ENCODE results near the gene MRPL2. TPM values are rescaled to one million over a fixed set of nuclear protein-coding genes. Genes with fewer than 3 reads are reported as not detected.
"Not testable (repeated sequence)": the region's sequence is repeated elsewhere in the genome, so short reads cannot be mapped to it uniquely, and the experiment has no call there.

Gene MRPL2
- total RNA-seq, 1 donor from 2014 or later: 50.5 TPM

DNA sequence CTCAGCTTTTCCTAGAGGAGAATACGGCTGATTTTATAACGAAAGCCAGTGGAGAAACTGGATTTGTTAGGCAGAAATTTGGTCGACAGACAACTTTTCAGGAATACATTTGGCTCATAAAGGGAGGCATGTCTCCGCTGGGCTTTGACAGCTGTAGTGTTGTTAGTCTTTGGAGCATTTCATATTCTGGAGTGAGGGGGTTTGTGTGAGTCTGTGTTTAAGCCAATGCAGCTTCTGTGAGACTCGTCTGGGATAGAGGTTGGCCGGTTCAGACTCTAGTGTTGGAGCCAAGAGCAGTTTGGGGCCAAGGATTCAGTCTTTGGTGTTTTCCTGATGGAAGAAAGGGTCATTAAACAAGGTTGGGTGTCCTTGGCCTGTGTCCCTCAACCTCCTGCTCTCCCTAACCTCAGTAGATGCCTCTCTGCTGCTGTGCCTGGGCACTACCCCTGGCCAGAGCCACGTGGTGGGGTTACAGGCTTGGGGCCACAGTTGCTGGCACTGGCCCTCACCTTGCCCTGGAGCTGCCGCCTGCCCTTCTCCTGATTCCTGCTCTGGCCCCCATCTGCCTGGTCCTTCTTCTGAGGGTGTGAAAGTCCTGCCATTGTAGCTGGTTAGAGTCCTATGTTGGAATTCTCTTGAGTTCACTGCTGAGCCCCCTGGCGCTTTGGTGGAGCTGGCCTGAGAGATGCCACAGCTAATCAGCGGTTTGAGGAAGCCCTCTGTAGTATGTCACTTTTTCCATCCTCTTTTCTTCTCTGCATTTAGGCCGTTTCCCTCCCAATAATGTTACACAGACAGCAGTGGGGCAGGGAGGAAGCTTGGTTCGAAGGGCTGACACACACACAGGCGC lies 23.8 kb upstream of the MRPL2 start:
- Mint-ChIP-seq H3K4me1 (ENCODE audit: low read depth, unreplicated experiment) (peaks cover 19% of the 10 kb centered on the region), H3K4me3 (ENCODE audit: unreplicated experiment) (no peak overlapping the region), H3K27ac (ENCODE audit: unreplicated experiment) (no peak overlapping the region), H3K9me3 (ENCODE audit: unreplicated experiment) (peaks cover 3% of the 10 kb centered on the region), H3K27me3 (ENCODE audit: unreplicated experiment) (peaks cover 2% of the 10 kb centered on the region), H3K36me3 (ENCODE audit: unreplicated experiment) (peaks cover 4% of the 10 kb centered on the region)
- TF ChIP-seq, protein P1, sequence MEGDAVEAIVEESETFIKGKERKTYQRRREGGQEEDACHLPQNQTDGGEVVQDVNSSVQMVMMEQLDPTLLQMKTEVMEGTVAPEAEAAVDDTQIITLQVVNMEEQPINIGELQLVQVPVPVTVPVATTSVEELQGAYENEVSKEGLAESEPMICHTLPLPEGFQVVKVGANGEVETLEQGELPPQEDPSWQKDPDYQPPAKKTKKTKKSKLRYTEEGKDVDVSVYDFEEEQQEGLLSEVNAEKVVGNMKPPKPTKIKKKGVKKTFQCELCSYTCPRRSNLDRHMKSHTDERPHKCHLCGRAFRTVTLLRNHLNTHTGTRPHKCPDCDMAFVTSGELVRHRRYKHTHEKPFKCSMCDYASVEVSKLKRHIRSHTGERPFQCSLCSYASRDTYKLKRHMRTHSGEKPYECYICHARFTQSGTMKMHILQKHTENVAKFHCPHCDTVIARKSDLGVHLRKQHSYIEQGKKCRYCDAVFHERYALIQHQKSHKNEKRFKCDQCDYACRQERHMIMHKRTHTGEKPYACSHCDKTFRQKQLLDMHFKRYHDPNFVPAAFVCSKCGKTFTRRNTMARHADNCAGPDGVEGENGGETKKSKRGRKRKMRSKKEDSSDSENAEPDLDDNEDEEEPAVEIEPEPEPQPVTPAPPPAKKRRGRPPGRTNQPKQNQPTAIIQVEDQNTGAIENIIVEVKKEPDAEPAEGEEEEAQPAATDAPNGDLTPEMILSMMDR (IDR thresholded peaks at IDR 0.05; ENCODE audit: partially characterized antibody, unreplicated experiment): no peak
- no peak for DNase-seq

DNA sequence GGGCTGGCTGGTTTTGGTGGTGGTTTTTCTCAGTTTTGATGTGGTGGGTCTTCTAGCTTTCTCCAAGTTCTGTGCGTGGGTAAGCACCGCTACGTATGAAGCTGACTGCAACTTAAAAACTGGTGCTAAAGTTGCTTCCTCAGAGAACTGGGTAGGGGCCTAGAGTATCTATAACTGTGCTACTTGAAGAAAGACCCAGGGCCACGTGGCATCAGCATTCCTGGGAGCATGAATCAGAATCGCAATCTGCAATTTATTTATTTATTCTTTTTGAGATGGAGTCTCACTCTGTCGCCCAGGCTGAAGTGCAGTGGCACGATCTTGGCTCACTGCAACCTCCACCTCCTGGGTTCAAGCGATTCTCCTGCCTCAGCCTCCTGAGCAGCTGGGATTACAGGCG lies 22.7 kb upstream of the MRPL2 start:
- not testable (repeated sequence) for DNase-seq; H3K36me3 Mint-ChIP-seq (ENCODE audit: unreplicated experiment); H3K9me3 Mint-ChIP-seq (ENCODE audit: unreplicated experiment); H3K4me3 Mint-ChIP-seq (ENCODE audit: unreplicated experiment); H3K27me3 Mint-ChIP-seq (ENCODE audit: unreplicated experiment); H3K27ac Mint-ChIP-seq (ENCODE audit: unreplicated experiment)
- H3K4me1 Mint-ChIP-seq (ENCODE audit: low read depth, unreplicated experiment): peaks cover 23% of the 10 kb centered on the region

DNA sequence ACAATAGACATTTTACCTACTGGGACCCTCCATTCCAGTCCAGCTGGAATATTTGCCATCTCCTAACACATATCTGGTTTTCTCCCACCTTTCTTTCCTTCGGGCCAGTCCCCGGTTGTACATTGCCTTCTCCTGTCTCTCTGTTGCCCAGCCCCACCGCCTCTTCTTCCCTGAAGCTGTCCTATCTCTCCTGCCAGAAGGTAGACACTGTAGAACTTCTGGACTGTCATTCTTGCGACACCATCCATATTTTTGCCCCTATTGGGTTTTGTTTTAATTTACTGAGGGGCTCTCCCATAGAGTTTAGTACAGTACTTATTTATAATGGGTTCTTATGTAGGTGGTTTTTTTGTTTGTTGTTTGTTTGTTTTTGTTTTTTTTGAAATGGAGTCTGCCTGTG lies 21.8 kb upstream of the MRPL2 start:
- H3K4me1 Mint-ChIP-seq (ENCODE audit: low read depth, unreplicated experiment): peaks cover 21% of the 10 kb centered on the region
- no peak overlapping the region for H3K27ac Mint-ChIP-seq (ENCODE audit: unreplicated experiment)
- peaks cover 8% of the 10 kb centered on the region for H3K9me3 Mint-ChIP-seq (ENCODE audit: unreplicated experiment)
- TF ChIP-seq, protein P1 (IDR thresholded peaks at IDR 0.05; ENCODE audit: partially characterized antibody, unreplicated experiment): no peak
- peaks cover 2% of the 10 kb centered on the region for H3K27me3 Mint-ChIP-seq (ENCODE audit: unreplicated experiment)
- peak overlapping the region; percentile 3 for H3K4me3 Mint-ChIP-seq (ENCODE audit: unreplicated experiment)
- no peak for DNase-seq
- H3K36me3 Mint-ChIP-seq (ENCODE audit: unreplicated experiment): peaks cover 4% of the 10 kb centered on the region

DNA sequence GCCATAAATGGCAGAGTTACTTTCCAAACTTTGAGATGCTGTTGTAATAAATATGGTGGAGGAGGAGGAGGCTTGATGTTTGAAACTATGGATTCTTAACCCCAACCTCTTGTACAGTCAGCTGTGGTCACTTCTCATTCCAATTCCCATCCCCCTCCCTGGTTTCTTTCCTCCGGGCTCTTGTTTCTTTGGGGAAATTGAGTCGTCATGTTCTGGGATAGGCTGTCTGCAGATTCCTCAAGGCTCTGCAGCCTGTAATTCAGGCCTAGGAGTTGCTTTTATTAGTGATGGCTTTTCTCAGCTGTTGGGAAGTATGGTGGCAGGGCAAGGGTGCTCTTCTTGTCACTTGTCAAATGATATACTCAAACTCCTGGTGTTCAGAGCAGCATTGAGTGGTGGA lies 19.5 kb upstream of the MRPL2 start:
- peak overlapping the region; percentile 88 for H3K4me3 Mint-ChIP-seq (ENCODE audit: unreplicated experiment)

DNA sequence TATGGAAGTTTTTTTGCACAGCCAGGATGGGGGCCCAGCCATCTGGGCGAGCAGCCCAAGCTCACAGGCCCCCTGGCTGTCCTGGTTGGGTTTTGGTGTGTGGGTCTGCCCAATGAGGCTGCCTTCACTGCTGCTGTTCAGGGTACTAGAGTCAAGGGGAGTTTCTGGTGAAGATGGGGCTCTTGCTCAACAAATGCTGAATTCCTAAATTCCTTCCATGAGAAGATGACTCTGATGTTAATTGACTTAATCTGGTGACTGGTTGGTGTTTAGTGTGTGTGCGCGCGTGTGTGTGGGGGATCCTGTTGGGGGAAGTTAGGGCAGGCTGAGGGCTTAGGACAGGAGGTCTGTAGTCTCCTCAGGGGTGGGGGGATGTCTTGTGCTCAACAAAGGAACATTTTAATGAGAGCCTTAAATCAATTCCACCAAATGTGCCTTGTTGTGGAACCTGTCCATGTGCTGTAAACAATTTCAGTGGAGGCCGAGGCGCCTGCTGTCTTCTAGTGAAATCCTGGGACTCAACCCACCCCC lies 18.8 kb upstream of the MRPL2 start:
- Mint-ChIP-seq H3K4me3 (ENCODE audit: unreplicated experiment) (peak overlapping the region; percentile 88), H3K27ac (ENCODE audit: unreplicated experiment) (peak overlapping the region; percentile 57)
- no peak for DNase-seq

More for the DNA sequence above, 19.5 kb upstream of the MRPL2 start:
- Mint-ChIP-seq H3K4me1 (ENCODE audit: low read depth, unreplicated experiment) (peaks cover 21% of the 10 kb centered on the region), H3K27ac (ENCODE audit: unreplicated experiment) (peak overlapping the region; percentile 57), H3K9me3 (ENCODE audit: unreplicated experiment) (peaks cover 8% of the 10 kb centered on the region), H3K36me3 (ENCODE audit: unreplicated experiment) (peaks cover 4% of the 10 kb centered on the region), H3K27me3 (ENCODE audit: unreplicated experiment) (peaks cover 2% of the 10 kb centered on the region)
- DNase-seq: no peak
- TF ChIP-seq, protein P1 (IDR thresholded peaks at IDR 0.05; ENCODE audit: partially characterized antibody, unreplicated experiment): no peak

More for the DNA sequence above, 18.8 kb upstream of the MRPL2 start:
- Mint-ChIP-seq H3K9me3 (ENCODE audit: unreplicated experiment) (peaks cover 8% of the 10 kb centered on the region), H3K36me3 (ENCODE audit: unreplicated experiment) (peaks cover 4% of the 10 kb centered on the region), H3K27me3 (ENCODE audit: unreplicated experiment) (peaks cover 2% of the 10 kb centered on the region), H3K4me1 (ENCODE audit: low read depth, unreplicated experiment) (peaks cover 17% of the 10 kb centered on the region)
- TF ChIP-seq, protein P1 (IDR thresholded peaks at IDR 0.05; ENCODE audit: partially characterized antibody, unreplicated experiment): no peak

All from glutamatergic neuron (in vitro differentiated cells).